Measurements from ENCODE around the gene FYB1.

The FYB1 gene

DNA sequence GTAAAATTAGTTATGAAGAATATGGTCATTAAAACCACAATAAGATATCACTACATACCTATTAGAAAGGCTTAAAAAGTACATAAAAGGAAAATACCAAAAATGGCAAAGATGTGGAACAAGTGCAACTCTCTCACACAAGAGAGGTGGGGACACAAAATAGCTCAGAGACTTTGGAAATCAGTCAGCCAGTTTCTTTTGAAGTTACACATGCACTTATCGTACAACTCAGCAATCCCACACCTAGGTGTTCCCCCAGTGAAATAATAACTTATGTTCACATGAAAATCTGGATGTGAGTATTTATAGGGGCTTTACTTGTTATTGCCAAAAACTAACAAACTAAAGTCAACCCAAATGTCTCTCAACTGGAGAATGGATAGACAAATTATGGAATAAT lies 135.4 kb downstream of the FYB1 start:
- DNase-seq (ENCODE audit: low read depth): no peak

DNA sequence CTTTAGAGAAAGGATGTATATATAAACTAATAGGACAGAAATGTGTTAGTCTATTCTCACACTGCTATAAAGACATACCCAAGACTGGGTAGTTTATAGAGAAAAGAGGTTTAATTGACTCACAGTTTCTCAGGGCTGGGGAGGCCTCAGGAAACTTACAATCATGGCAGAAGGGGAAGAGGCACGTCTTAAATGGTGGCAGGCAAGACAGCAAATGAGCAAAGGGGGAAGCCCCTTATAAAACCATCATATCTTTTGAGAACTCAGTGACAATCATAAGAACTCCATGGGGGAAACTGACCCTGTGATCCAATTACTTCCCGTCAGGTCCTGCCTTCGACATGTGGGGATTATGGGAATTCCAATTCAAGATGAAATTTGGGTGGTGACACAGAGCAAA lies 136.4 kb downstream of the FYB1 start:
- no peak for DNase-seq (ENCODE audit: low read depth)

DNA sequence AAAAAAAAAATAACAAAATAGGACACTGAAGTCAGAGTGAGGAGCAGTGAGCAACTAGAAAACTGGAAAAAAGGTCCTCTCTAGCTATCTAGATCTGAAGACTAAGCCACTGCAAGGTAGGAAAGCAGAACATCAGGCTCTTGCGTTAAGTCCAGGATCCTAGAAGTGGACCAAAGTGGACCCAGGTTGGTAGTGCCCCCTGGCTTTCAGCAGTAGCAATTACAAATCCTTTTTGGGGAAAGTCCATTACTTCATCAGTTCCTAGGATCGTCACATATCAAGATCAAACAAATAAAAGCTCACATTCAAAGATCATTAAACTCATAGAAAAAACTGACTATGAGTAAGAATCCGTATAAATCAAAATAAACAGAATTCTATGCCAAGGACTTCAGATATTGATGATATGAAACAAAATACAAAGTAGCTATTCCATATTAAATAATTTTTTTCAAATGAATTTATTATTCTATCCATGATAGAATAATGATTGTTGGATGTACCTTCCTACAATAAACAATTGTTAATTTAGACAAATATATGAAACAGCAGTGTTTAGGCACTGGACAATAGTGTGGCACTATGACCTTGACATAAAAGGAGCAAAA lies 138.7 kb downstream of the FYB1 start:
- DNase-seq (ENCODE audit: low read depth): no peak

DNA sequence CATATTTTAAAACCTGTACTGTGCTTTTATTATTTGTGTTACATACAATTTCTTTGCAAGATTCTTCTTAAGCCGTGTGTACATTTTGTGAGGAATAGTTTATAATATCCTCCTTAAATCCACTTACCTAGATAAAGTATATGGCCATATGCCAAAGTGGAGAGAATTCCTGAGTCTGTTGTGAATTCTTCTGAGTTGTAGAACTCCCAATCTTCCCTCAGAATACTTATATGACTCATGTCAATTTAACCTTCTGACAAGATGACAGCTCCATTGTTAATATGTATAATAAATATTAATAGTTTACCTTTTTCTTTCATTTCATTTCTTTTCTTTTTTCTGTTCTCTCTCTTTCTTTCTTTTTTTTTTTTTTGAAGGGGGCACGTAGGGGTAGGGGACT lies 139.2 kb downstream of the FYB1 start:
- no peak for DNase-seq (ENCODE audit: low read depth)

DNA sequence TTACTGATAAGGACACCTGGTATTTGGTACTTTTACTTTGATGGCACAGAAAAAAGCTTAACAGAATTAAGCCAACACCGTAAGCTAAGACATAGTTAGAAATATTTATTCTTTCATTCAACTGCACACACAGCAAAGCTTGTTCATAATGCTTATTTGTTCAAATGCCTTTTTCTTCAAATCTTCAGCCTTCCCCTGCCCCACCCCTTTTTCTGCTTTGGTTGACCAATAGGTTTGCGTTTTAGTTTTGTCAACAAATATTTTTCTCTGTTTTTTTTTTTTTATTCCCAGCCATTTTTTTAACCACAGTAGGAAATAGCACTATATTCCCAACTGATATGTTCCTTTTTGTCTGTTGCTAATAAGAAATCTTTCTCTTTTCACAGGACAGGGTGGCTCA lies 140.2 kb downstream of the FYB1 start:
- DNase-seq (ENCODE audit: low read depth): no peak

DNA sequence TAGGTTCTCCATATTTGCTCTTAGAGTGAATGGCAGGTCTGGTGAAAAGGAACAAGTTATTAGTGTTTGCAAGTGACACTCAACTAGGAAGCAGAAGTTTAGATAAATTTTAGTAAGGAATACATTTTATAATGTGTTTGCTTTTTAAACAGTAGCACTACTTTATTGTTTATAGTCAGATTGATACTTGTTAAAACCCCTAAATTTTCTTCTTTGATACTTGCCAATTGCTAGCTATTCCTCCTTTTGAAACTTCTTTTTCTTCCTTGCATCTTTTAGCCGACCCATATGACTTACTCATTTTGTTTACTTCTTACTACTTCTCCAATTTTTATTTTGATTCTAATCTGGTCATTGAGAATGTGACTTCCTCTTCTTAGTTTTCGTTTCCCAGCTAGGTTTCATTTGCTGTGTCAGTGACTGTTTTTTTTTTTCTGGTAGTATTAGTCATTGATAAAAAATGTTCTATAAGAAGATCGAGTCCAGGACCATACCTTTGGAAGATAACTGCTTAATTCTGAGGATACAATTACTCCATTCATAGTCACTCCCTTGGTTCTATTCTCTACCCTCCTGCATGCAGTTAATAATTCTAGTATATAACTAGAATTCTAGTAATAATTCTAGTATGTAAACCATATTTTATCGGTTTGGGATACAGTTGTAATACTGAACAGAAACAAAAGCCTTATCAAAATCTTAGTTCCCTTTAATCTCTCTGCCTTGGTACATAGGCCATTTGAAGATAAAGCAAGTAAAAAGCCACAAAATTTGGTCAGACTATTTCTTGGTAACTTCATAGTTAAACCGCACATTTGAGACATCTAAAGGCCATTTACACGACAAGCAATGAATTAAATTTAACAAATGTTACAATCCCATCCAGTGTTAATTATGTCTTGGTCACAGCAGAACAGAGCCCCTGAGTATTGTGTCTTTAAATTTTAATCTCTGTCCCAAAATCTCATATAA lies 142.3 kb downstream of the FYB1 start:
- DNase-seq (ENCODE audit: low read depth): no peak

DNA sequence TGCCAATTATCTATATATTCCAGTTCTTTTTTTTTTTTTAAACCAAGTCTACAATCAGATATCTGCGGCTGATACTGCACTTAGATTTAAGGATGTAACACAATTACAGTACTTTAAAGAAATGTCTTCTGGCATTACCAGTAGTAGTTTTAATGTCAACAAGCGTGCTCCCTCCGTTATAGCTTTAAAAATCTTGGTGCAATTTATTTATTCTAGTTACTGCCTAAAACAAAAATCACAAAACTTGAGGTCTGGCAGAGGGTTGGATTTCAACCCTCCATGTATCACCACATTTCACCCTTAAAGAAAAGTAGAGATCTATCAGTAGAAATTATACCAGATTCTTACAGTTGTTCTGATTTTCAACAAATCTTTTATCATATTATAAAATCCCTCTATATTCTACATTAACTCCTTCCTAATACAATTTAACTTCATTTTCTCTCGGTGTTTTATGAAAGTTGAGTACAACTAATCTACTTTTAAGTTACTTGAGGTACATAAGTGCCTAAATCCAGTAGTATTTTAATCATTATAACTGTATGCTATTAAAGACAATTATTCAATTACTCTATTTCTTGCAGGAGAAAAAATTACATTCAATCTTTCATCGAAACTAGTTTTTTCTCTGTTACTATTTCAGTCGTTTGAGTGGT lies 143.1 kb downstream of the FYB1 start:
- DNase-seq (ENCODE audit: low read depth): no peak

DNA sequence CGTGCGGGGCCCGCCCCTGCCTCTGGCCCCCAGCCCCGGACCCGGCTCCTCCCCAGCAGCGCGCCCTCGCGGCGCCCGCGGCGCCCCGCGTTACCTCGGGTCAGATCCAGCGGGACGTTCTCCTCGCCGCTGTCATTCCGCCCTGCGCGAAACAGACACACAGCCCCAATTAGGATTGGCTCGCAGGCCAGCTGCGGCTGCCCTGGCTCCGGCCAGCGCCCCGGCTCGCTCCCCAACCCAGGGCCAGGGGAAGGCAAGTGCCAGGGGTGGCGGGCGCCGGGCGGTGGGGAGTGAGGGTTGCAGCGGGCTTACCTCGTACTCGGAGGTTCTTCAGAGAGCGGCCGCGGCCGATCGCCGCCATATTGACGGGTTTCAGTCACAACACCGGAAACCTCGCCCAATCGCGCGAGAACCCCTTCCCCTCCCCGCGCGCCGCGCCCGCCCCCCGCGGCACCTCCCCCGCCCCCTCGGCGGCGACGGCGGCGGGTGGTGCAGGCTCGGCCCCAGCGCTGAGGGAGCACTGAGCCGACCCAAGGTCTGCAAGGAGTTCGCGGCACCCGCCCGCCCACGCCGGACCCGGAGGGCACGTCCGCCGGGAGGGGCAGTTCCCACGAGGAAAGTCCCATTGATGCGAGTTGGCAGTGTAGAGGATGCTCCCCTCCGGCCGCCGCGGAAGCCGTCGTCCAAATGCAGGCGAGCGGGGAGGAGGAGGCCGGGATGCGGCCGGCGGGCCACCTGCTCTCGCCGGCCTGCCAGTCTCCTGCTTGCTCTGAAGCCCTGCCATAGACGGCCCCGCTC lies 145.1 kb downstream of the FYB1 start, which contains the start of gene RICTOR:
RICTOR (minus strand) TSS at position 383 of the 798 bp plus-strand sequence; CDS start at position 361, 22 bp downstream.
- DNase-seq (ENCODE audit: low read depth): peak; percentile 73

DNA sequence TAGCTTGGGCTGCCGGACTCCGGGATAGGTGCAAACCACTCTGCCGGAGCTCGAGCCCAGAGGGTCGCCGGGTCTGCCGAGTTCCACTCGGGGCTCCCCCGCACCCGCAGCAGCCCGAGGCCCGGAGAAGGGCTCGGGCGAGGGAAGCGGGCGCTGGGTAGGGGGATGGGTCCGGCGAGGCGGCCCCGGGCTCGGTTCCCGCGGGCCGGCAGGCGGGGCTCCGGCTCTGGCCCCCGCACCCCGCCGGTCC lies 145.7 kb downstream of the FYB1 start:
- DNase-seq (ENCODE audit: low read depth): no peak

DNA sequence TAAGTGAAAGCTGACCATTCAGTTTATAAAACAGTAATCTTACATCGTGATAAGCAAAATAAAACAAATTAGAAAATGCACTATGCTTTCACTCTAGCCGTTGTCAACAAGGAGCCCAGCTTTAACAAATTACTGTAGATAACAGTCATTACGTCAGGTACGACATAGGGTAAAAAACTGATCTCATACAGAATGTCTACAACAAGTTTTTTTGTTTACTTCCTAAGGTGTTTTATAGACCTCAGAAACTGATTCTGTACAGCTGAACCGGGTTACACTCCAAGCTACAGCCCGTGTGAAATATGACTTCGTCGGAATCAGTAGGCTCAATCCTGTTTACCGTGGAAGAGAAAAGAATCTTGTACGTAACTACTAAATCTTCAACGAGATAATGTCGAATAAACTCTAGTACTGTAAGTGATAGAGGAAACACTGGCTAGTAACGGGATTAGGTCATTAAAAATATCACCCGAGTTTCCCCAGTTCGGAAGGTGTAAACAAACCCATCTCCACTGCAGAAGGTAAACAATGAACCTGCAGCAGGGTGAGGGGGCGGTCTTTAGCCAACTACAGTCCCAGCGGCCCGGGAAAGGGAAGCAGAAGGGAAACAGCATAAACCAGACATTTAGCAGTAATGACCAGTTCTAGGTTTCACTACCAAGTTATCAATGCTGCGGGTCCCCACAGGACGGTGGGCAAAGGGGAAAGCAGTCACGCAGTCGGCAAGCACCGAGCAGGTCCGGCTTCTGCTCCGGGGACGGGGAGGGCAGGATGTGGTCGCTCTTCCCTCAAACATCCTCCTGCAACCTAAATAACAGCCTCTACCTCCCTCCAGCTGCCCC lies 146.2 kb downstream of the FYB1 start:
- no peak for DNase-seq (ENCODE audit: low read depth)

DNA sequence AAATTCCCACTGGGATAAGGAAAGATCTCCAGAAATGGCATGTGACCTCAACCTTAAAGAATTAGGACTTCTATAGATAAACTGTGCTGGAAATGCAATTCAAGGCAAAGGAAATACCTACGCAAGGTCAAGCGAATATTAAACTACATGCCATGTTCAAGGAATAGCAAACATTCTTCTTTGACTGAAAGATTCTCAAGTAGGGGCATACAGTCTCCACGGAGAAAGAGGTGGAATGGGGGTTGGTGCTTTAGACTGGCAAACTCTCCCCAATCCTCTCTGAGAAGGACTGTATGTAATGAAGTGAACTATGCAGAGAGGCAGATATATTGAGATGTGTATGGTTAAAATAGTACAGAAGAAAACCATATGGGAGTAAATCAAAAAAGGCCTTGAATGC lies 151.3 kb downstream of the FYB1 start:
- DNase-seq (ENCODE audit: low read depth): no peak

DNA sequence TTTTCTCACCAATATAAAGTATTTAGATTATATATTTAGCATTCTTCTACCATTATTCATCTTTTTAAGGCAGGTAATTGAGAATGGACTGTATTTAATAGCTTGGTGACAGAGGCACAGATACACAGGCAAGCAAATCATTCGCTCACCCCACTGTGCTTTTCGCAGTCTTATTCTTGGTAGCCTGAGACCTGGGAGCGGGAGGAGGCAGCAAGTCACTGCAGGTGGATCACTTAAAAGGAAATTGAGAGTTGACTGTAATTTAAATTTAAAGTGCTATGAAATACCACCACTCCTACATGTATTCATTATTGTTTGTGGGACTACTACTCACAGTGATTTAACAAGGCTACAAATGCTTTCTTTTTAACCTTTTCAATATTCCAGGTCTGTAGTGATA lies 154.9 kb downstream of the FYB1 start:
- DNase-seq (ENCODE audit: low read depth): no peak

DNA sequence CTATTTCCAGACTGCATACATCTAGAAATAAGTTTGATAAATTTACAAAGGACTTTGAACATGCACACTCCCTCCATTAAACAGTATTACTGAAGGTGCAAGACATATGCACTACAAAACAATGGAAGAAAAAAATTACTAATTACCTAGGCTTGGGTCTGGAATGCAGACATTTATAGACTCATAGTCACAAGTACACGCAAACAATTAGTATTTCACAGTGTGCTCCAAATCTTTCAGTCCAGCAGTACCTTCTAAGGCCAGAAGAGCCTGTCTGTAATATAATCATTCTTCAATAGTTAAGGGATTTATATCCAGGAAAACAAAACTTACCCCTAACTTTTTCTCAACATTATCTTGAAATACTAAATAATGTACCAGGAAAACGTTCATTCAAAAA lies 156.3 kb downstream of the FYB1 start:
- no peak for DNase-seq (ENCODE audit: low read depth)

DNA sequence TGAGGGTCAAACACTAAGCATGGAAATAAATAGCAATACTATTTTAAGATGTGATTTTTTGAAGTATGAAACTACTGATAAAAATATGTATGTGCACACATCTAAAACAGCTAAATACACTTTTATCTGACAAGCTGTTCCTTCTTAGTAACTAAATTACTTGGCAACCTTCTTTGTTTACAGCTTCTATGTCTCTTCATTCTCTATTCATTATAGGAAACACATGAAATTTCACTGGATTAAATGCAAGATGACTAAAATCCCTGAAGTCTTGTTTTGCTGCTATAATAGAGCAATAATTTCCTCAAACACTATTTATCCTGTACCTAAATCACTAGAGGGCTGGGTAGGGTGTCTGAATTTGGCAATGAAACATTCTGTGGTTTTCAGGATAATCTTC lies 156.8 kb downstream of the FYB1 start:
- DNase-seq (ENCODE audit: low read depth): no peak

DNA sequence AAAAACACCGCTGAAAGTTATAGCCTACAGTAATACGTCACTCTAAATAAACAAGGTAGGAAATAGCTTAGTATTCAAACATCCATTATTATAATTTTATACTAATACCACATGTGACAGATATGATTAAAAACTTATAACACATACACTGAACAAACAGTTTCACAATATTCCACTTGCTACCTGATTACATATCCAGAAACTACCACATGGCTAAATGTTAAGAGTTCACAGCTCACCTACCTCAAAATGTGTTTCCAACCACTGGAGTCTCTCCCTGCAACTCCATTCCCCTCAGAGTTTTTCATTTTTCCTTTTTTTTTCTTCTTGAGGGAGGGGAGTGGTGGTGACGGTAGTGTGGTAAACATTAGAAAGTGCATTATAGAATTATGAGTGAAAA lies 157.3 kb downstream of the FYB1 start:
- no peak for DNase-seq (ENCODE audit: low read depth)

DNA sequence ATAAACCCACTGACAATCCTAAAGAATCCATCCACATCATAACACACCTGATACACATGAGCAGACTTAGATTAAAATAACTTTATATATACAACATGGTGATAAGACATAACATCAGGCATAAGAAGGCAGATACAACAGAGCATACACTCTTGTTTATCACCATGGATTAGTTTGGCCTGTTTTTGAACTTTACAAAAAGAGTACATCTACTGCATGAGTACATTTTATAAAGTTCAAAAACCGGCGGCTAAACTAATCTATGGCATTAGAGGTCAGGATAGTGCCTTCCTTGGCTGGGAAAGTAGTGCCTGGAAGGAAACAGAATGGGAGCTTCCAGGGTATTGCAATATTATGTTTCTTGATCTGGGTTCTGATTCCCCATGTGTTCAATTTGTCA lies 160.3 kb downstream of the FYB1 start:
- DNase-seq (ENCODE audit: low read depth): no peak

DNA sequence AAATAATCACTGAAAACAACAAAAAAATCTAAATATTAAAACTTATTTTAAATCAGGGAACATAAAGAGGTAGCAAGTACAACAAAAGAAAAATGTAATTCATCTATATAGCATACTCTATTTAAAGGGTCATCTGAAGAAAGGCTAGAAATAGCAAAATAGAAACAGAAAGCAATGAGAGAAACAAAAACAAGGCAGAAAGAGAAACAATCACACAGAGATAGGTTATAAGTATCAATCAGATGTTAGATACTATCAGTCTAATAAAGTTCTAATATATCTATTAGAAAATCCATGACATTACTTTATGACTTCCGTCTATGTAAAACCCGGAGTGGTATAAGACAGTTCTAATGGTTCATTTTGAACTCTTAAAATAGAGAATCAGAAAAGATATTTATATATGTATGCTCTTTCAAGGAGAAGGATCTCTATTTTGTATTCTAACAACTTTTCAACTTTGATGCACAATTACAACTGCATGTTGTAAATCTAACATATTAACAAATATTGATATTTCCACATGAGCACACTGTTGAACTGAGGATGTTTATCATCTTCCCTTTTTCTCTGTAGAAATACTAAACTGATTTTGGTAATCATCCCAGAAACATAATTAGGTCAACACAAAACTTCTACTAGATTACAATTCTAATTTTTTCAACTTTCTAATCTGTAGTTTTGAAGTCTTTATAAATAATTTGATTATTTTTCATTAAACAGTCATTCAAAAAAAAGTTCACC lies 161.0 kb downstream of the FYB1 start:
- DNase-seq (ENCODE audit: low read depth): no peak

DNA sequence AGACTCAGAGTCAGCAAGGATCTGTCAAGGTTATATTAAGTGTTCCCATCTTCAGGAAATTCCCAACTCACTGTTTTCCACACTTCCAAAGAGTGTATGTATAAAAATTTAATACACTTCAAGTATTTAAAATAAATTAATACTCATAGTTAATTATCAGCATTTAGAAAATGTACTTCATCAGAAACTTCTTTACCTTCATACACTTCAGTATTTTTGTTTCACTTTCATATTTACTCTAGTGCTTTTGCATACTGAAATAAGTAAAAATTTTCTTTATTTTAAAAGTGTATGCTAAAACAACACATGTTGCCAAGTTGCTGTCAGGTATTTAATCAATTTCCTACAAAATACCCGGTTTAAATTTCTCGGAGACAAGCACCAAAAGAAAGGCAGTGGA lies 161.6 kb downstream of the FYB1 start:
- no peak for DNase-seq (ENCODE audit: low read depth)

DNA sequence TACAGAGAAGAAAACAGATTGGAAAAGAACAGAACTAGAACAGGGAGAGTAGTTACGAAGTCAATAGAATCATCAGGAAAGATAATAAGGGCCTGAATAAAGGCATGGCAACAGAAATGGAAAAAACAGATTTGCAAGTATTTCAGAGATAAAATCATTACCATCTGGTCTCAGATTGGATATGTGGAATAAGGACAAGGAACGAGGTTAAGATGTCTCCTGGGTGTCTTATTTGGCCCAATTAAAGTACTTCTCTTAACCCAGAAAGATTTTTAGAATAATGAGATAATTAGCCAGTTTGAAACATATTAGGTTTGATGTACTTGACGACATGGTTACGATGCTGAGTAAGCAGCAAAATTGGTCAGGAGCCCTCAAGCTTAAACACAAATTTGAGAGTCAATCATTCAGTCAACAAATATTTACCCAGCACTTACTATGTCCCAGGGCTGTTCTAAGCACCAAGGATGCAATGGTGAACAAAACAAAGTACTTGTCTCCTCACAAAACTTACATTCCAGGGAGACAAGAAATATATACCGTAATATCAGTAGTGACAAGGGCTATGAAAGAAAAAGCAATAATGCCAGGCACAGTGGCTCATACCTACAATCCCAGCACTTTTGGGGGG lies 163.5 kb downstream of the FYB1 start:
- DNase-seq (ENCODE audit: low read depth): no peak
